T-cell (primary cell): ENCODE results near the gene ARHGAP28. TPM values are rescaled to one million over a fixed set of nuclear protein-coding genes. Genes with fewer than 3 reads are reported as not detected.
A peak's percentile ranks its signal among the peaks of the same experiment; 100 is the strongest.

Experiments used
- ATAC-seq, 4 experiments: fragments of 200-7000 bp in 3 of 4; fragments of 150-1000 bp in 1 of 4; cut with Tn5 transposase; replicated peaks in 1 of 4; 1 replicate in 3 of 4; 2 replicates in 1 of 4; pipeline ENCODE4 v1.10.0; 2021; ENCODE audit warnings: moderate library complexity in 3 of 4, mild to moderate bottlenecking in 2 of 4, moderate number of reproducible peaks in 1 of 4
- CTCF ChIA-PET, 2 donors: fragments of 300-600 bp; sonication (Branson Sonifier 250); formaldehyde crosslinking; loops; one replicate each; lab custom pipeline; 2022; ENCODE audit warnings: antibody characterized with exemption in 2 of 2; lab: Charles Lee
- POLR2A ChIA-PET, 2 donors: fragments of 300-600 bp; sonication (Branson Sonifier 250); formaldehyde crosslinking; loops; one replicate each; lab custom pipeline; 2022; ENCODE audit warnings: antibody characterized with exemption in 2 of 2; lab: Charles Lee
- DNase-seq, 35 experiments: peaks; one replicate each; pipeline versions ENCODE4 v3.0.0 to v3.0.0-alpha.2; 2013 to 2023
- H3K27ac ChIP-seq: one replicate; pipeline ENCODE4 v1.5.1; 2013; ENCODE audit warnings: low read length
- H3K27me3 ChIP-seq, 2 experiments: replicated peaks in 1 of 2; 1 replicate in 1 of 2; 2 replicates in 1 of 2; pipeline versions ENCODE4 v1.6.1 to v1.7.0; 2013; ENCODE audit warnings: low read length in 1 of 2, mixed read lengths in 1 of 2; ENCODE audit not compliant: control insufficient read depth in 2 of 2, insufficient read depth in 2 of 2; ENCODE audit errors: extremely low read depth in 1 of 2
- H3K36me3 ChIP-seq, 2 donors: 1 replicate in 1 of 2; 2 replicates in 1 of 2; pipeline versions ENCODE4 v1.6.1 to v1.7.0; 2013; ENCODE audit warnings: low read length in 1 of 2; ENCODE audit not compliant: control insufficient read depth in 2 of 2, insufficient read depth in 1 of 2; ENCODE audit errors: extremely low read depth in 1 of 2
- H3K4me1 ChIP-seq, 2 experiments: 1 replicate in 1 of 2; 2 replicates in 1 of 2; pipeline versions ENCODE4 v1.6.1 to v1.7.0; 2013; ENCODE audit warnings: low read length in 2 of 2, mixed read lengths in 1 of 2; ENCODE audit not compliant: insufficient read depth in 2 of 2, control insufficient read depth in 1 of 2; ENCODE audit errors: extremely low read depth in 1 of 2
- H3K4me3 ChIP-seq, 2 donors: 1 replicate in 1 of 2; 2 replicates in 1 of 2; pipeline versions ENCODE4 v1.5.1 to v1.7.0; 2013; ENCODE audit warnings: mild to moderate bottlenecking in 2 of 2, low read length in 1 of 2, moderate library complexity in 1 of 2; ENCODE audit not compliant: control insufficient read depth in 1 of 2; ENCODE audit errors: extremely low read depth in 1 of 2
- H3K9me3 ChIP-seq: 2 replicates; pipeline ENCODE4 v1.7.0; 2013
- H3K27ac Mint-ChIP-seq, 2 donors: one replicate each; pipeline ENCODE4 v1.8.0; 2020 to 2021; ENCODE audit warnings: mild to moderate bottlenecking in 2 of 2, mixed read lengths in 2 of 2
- H3K27me3 Mint-ChIP-seq, 2 donors: one replicate each; pipeline ENCODE4 v1.8.0; 2021 to 2022; ENCODE audit warnings: mixed read lengths in 2 of 2
- H3K36me3 Mint-ChIP-seq: one replicate; pipeline ENCODE4 v1.8.0; 2021; ENCODE audit warnings: mixed read lengths
- H3K4me1 Mint-ChIP-seq, 3 donors: one replicate each; pipeline ENCODE4 v1.8.0; 2020 to 2022; ENCODE audit warnings: mixed read lengths in 3 of 3, mild to moderate bottlenecking in 1 of 3
- H3K4me3 Mint-ChIP-seq, 3 donors: one replicate each; pipeline ENCODE4 v1.8.0; 2020 to 2022; ENCODE audit warnings: mild to moderate bottlenecking in 3 of 3, mixed read lengths in 3 of 3, moderate library complexity in 3 of 3
- H3K9me3 Mint-ChIP-seq, 3 donors: one replicate each; pipeline ENCODE4 v1.8.0; 2020 to 2022; ENCODE audit warnings: mixed read lengths in 3 of 3
- WGBS: methylation state at CpG from one replicate; pipeline ENCODE4 v1.1.5; 2013; ENCODE audit warnings: missing lambda C conversion rate; ENCODE audit not compliant: insufficient coverage; 5-methylcytosine and 5-hydroxymethylcytosine counted together
- total RNA-seq, 35 experiments: library from RNA in 6 of 35; stranded (reverse) in 6 of 35; fragments of 120-200 nt in 1 of 35; gene quantifications; one replicate each; pipeline versions ENCODE4 v1.2.1 to v1.2.4 and lab custom pipeline; 2013 to 2026

The ARHGAP28 gene
- total RNA-seq, 5 donors from 2014 or later (not counting 1 experiment from before 2014, with no cell fraction given), result 0.29 TPM; not detected in 4

GRCh38 chr18:6721755-6722154 lies 7.8 kb upstream of the ARHGAP28 start:
- no peak for DNase-seq
- POLR2A ChIA-PET, result no interaction called here
- H3K9me3 Mint-ChIP-seq, result peaks cover 2 to 19% (median 7%) of the 10 kb centered on the region in 3 donors
- Histone ChIP-seq H3K4me3 (no peak overlapping the region), H3K27ac (no peak overlapping the region), H3K36me3 (no peaks in the 10 kb centered on the region), H3K27me3 (no peaks in the 10 kb centered on the region), H3K4me1 (no peaks in the 10 kb centered on the region), H3K9me3 (no peaks in the 10 kb centered on the region)
- H3K27ac Mint-ChIP-seq, result no peak overlapping the region
- no peaks in the 10 kb centered on the region for H3K4me1 Mint-ChIP-seq
- no peaks in the 10 kb centered on the region for H3K36me3 Mint-ChIP-seq
- H3K27me3 Mint-ChIP-seq, result peaks cover under 1 to 3% of the 10 kb centered on the region in 2 donors
- CTCF ChIA-PET, result no interaction called here
- no peak for ATAC-seq
- H3K4me3 Mint-ChIP-seq, result no peak overlapping the region
- WGBS, result no CpG with 5 or more reads among the region's 1 CpG

GRCh38 chr18:6722690-6723089 lies 6.8 kb upstream of the ARHGAP28 start:
- H3K9me3 ChIP-seq, result no peaks in the 10 kb centered on the region
- Mint-ChIP-seq H3K9me3 (peaks cover 2 to 23% (median 11%) of the 10 kb centered on the region in 3 donors), H3K27ac (no peak overlapping the region), H3K4me3 (no peak overlapping the region), H3K36me3 (no peaks in the 10 kb centered on the region), H3K27me3 (peaks cover 4 to 8% of the 10 kb centered on the region in 2 donors), H3K4me1 (no peaks in the 10 kb centered on the region)
- H3K36me3 ChIP-seq, result no peaks in the 10 kb centered on the region
- DNase-seq (no peak), ATAC-seq (no peak)
- H3K4me3 ChIP-seq, result no peak overlapping the region
- POLR2A ChIA-PET, result no interaction called here
- CTCF ChIA-PET, result no interaction called here
- H3K27ac ChIP-seq, result no peak overlapping the region
- no CpG with 5 or more reads among the region's 4 CpGs for WGBS
- no peaks in the 10 kb centered on the region for H3K4me1 ChIP-seq
- H3K27me3 ChIP-seq, result no peaks in the 10 kb centered on the region

GRCh38 chr18:6724331-6724730 lies 5.2 kb upstream of the ARHGAP28 start:
- no peak for ATAC-seq
- ChIA-PET CTCF (no interaction called here), POLR2A (no interaction called here)
- Histone ChIP-seq H3K27me3 (peaks cover 0 to 5% of the 10 kb centered on the region in 2 experiments), H3K36me3 (no peaks in the 10 kb centered on the region), H3K27ac (no peak overlapping the region), H3K9me3 (no peaks in the 10 kb centered on the region), H3K4me3 (no peak overlapping the region), H3K4me1 (no peaks in the 10 kb centered on the region)
- no peaks in the 10 kb centered on the region for H3K36me3 Mint-ChIP-seq
- H3K9me3 Mint-ChIP-seq, result peaks cover 2 to 23% (median 6%) of the 10 kb centered on the region in 3 donors
- WGBS, result no CpG with 5 or more reads among the region's 1 CpG
- no peak overlapping the region for H3K4me3 Mint-ChIP-seq
- peaks cover 11 to 21% of the 10 kb centered on the region in 2 donors for H3K27me3 Mint-ChIP-seq
- peaks cover 0 to 5% (median 3%) of the 10 kb centered on the region in 3 donors for H3K4me1 Mint-ChIP-seq
- DNase-seq, result no peak
- H3K27ac Mint-ChIP-seq, result no peak overlapping the region

- Histone ChIP-seq H3K27me3 (peaks cover 0 to 5% of the 10 kb centered on the region in 2 experiments), H3K36me3 (no peaks in the 10 kb centered on the region), H3K27ac (no peak overlapping the region), H3K9me3 (no peaks in the 10 kb centered on the region), H3K4me3 (no peak overlapping the region), H3K4me1 (no peaks in the 10 kb centered on the region)
- DNase-seq, result no peak
- POLR2A ChIA-PET, result no interaction called here
- Mint-ChIP-seq H3K36me3 (no peaks in the 10 kb centered on the region), H3K27ac (no peak overlapping the region), H3K4me3 (peak overlapping the region in 1 of 3 donors; percentile 32), H3K9me3 (peaks cover 0 to 11% (median 6%) of the 10 kb centered on the region in 3 donors), H3K4me1 (peaks cover 0 to 6% (median 4%) of the 10 kb centered on the region in 3 donors), H3K27me3 (peaks cover 16 to 28% of the 10 kb centered on the region in 2 donors)
- CTCF ChIA-PET, result no interaction called here
- 90% methylated on average over 2 of the region's 8 CpGs for WGBS
- ATAC-seq, result no peak
Measured at GRCh38 chr18:6728331-6728730, 1.2 kb upstream of the ARHGAP28 start.

GRCh38 chr18:6728809-6729246 lies 688 bp upstream of the ARHGAP28 start:
- no peaks in the 10 kb centered on the region for H3K36me3 Mint-ChIP-seq
- ATAC-seq, result no peak
- CTCF ChIA-PET, result no interaction called here
- 53% methylated on average over 3 of the region's 5 CpGs for WGBS
- no peak for DNase-seq
- POLR2A ChIA-PET, result no interaction called here
- no peaks in the 10 kb centered on the region for H3K9me3 ChIP-seq
- H3K4me3 ChIP-seq, result no peak overlapping the region
- H3K4me1 Mint-ChIP-seq, result peaks cover 0 to 6% (median 4%) of the 10 kb centered on the region in 3 donors
- H3K4me1 ChIP-seq, result no peaks in the 10 kb centered on the region
- peak overlapping the region in 2 of 3 donors; percentile 26 to 32 for H3K4me3 Mint-ChIP-seq
- no peak overlapping the region for H3K27ac Mint-ChIP-seq
- peaks cover 0 to 5% of the 10 kb centered on the region in 2 experiments for H3K27me3 ChIP-seq
- H3K9me3 Mint-ChIP-seq, result peaks cover 0 to 11% (median 6%) of the 10 kb centered on the region in 3 donors
- no peaks in the 10 kb centered on the region for H3K36me3 ChIP-seq
- H3K27ac ChIP-seq, result no peak overlapping the region
- peaks cover 16 to 28% of the 10 kb centered on the region in 2 donors for H3K27me3 Mint-ChIP-seq

- Mint-ChIP-seq H3K9me3 (peaks cover 0 to 11% (median 6%) of the 10 kb centered on the region in 3 donors), H3K27ac (no peak overlapping the region), H3K4me1 (peaks cover 0 to 6% (median 4%) of the 10 kb centered on the region in 3 donors), H3K4me3 (no peak overlapping the region), H3K27me3 (peaks cover 16 to 28% of the 10 kb centered on the region in 2 donors), H3K36me3 (no peaks in the 10 kb centered on the region)
- H3K27me3 ChIP-seq, result peaks cover 0 to 5% of the 10 kb centered on the region in 2 experiments
- DNase-seq, result no peak
- no peak for ATAC-seq
- WGBS, result no CpG with 5 or more reads among the region's 4 CpGs
- no peaks in the 10 kb centered on the region for H3K36me3 ChIP-seq
- H3K27ac ChIP-seq, result no peak overlapping the region
- POLR2A ChIA-PET, result no interaction called here
- no peaks in the 10 kb centered on the region for H3K4me1 ChIP-seq
- H3K4me3 ChIP-seq, result no peak overlapping the region
- no peaks in the 10 kb centered on the region for H3K9me3 ChIP-seq
- CTCF ChIA-PET, result no interaction called here
Measured at GRCh38 chr18:6730416-6731221, 1.1 kb downstream of the ARHGAP28 start.
